Endodermal cell (in vitro differentiated cells): ENCODE measurements around the gene EFNA5. TPM values are rescaled to one million over a fixed set of nuclear protein-coding genes. Genes with fewer than 3 reads are reported as not detected.

ENCODE experiments used
- DNase-seq: peaks from one replicate; pipeline ENCODE4 v3.0.0-alpha.2; 2017
- H3K27ac ChIP-seq: 2 replicates; pipeline ENCODE4 v1.5.1; 2013; ENCODE audit warnings: mild to moderate bottlenecking, low read depth, low read length, moderate library complexity
- H3K27me3 ChIP-seq: 2 replicates; pipeline ENCODE4 v1.6.1; 2013; ENCODE audit warnings: mild to moderate bottlenecking, low read length, moderate library complexity; ENCODE audit not compliant: insufficient read depth, control insufficient read depth, poor library complexity, severe bottlenecking
- H3K36me3 ChIP-seq: 2 replicates; pipeline ENCODE4 v1.7.0; 2013; ENCODE audit warnings: mild to moderate bottlenecking, low read length, moderate library complexity; ENCODE audit not compliant: control insufficient read depth, insufficient read depth
- H3K4me1 ChIP-seq: one replicate; pipeline ENCODE4 v1.7.0; 2013; ENCODE audit warnings: low read length; ENCODE audit not compliant: control insufficient read depth, insufficient read depth
- H3K4me3 ChIP-seq: 2 replicates; pipeline ENCODE4 v1.5.1; 2013; ENCODE audit warnings: mild to moderate bottlenecking, low read length, moderate library complexity
- H3K9ac ChIP-seq: 2 replicates; pipeline ENCODE4 v1.6.1; 2013; ENCODE audit warnings: mild to moderate bottlenecking, low read length, moderate library complexity; ENCODE audit not compliant: poor library complexity, severe bottlenecking; ENCODE audit errors: extremely low read depth
- H3K9me3 ChIP-seq: 2 replicates; pipeline ENCODE4 v1.6.1; 2013; ENCODE audit warnings: mild to moderate bottlenecking, low read length, moderate library complexity; ENCODE audit not compliant: control insufficient read depth
- H3K27ac Mint-ChIP-seq: 2 replicates; pipeline ENCODE4 v1.8.0; 2020; ENCODE audit warnings: mixed read lengths
- H3K27me3 Mint-ChIP-seq: 2 replicates; pipeline ENCODE4 v1.8.0; 2021; ENCODE audit warnings: mild to moderate bottlenecking, mixed read lengths; ENCODE audit not compliant: insufficient read depth
- H3K36me3 Mint-ChIP-seq: 2 replicates; pipeline ENCODE4 v1.8.0; 2020; ENCODE audit warnings: low read depth, mixed read lengths
- H3K4me1 Mint-ChIP-seq: 2 replicates; pipeline ENCODE4 v1.8.0; 2020; ENCODE audit warnings: mixed read lengths
- H3K4me3 Mint-ChIP-seq: 2 replicates; pipeline ENCODE4 v1.8.0; 2020; ENCODE audit warnings: mild to moderate bottlenecking, moderate library complexity, mixed read lengths
- H3K9me3 Mint-ChIP-seq: 2 replicates; pipeline ENCODE4 v1.8.0; 2020; ENCODE audit warnings: mild to moderate bottlenecking, mixed read lengths
- CTCF ChIP-seq: fragments of 200-600 bp; sonication (generic); conservative IDR thresholded peaks from 2 replicates; pipeline ENCODE4 v1.5.0; 2021; ENCODE audit warnings: antibody characterized with exemption, mild to moderate bottlenecking
- WGBS, 2 experiments: methylation state at CpG; one replicate each; pipeline versions ENCODE4 v1.1.5 to v1.1.7; 2013; ENCODE audit warnings: missing lambda C conversion rate in 2 of 2, mixed read lengths in 1 of 2; ENCODE audit not compliant: insufficient coverage in 1 of 2, insufficient read length in 1 of 2; 5-methylcytosine and 5-hydroxymethylcytosine counted together
- total RNA-seq, 2 donors: library from RNA; stranded (reverse); fragmentation: NEBNext Ultra II Directional in 1 of 2; extraction: Animal tissue kit (Norgen Biotek cat#: 25700) in 1 of 2; gene quantifications; 2 replicates in 1 of 2; 3 replicates in 1 of 2; pipeline ENCODE4 v1.2.1, GENCODE V29; 2021

The EFNA5 gene
- total RNA-seq, 2 donors from 2014 or later = 53.3 to 63.1 TPM

- 60 to 80% methylated on average over 1 to 5 of the region's 5 CpGs for WGBS, 2 experiments
- Mint-ChIP-seq H3K27ac (no peak overlapping the region), H3K9me3 (no peaks in the 10 kb centered on the region), H3K4me3 (no peak overlapping the region), H3K4me1 (peaks cover 33% of the 10 kb centered on the region), H3K27me3 (no peaks in the 10 kb centered on the region), H3K36me3 (peaks cover 14% of the 10 kb centered on the region)
- Histone ChIP-seq H3K27me3 (no peaks in the 10 kb centered on the region), H3K4me1 (peaks cover 4% of the 10 kb centered on the region), H3K36me3 (peaks cover 16% of the 10 kb centered on the region), H3K4me3 (no peak overlapping the region), H3K9me3 (no peaks in the 10 kb centered on the region), H3K27ac (no peak overlapping the region), H3K9ac (no peak overlapping the region)
- DNase-seq = no peak
- TF ChIP-seq CTCF = no peak
Measured at GRCh38 chr5:107395632-107396350, 274.9 kb downstream of the EFNA5 start.

- WGBS, 2 experiments = 89 to 97% methylated on average over 2 of the region's 2 CpGs
- Histone ChIP-seq H3K9ac (no peak overlapping the region), H3K27me3 (no peaks in the 10 kb centered on the region), H3K36me3 (peaks cover 16% of the 10 kb centered on the region), H3K4me1 (peaks cover 13% of the 10 kb centered on the region), H3K27ac (no peak overlapping the region), H3K9me3 (no peaks in the 10 kb centered on the region), H3K4me3 (no peak overlapping the region)
- peaks cover 41% of the 10 kb centered on the region for H3K4me1 Mint-ChIP-seq
- DNase-seq = no peak
- no peak overlapping the region for H3K4me3 Mint-ChIP-seq
- no peak for TF ChIP-seq CTCF
- H3K27me3 Mint-ChIP-seq = no peaks in the 10 kb centered on the region
- H3K36me3 Mint-ChIP-seq = peaks cover 12% of the 10 kb centered on the region
- peak overlapping the region; percentile 24 for H3K27ac Mint-ChIP-seq
- H3K9me3 Mint-ChIP-seq = no peaks in the 10 kb centered on the region
Measured at GRCh38 chr5:107393851-107394250, 276.9 kb downstream of the EFNA5 start.

GRCh38 chr5:107391787-107392186 is 278.9 kb downstream of the EFNA5 start:
- Mint-ChIP-seq H3K4me1 (peaks cover 48% of the 10 kb centered on the region), H3K9me3 (no peaks in the 10 kb centered on the region), H3K27ac (no peak overlapping the region), H3K4me3 (no peak overlapping the region), H3K27me3 (no peaks in the 10 kb centered on the region), H3K36me3 (peaks cover 11% of the 10 kb centered on the region)
- no peak for DNase-seq
- no peak for TF ChIP-seq CTCF
- Histone ChIP-seq H3K36me3 (peaks cover 25% of the 10 kb centered on the region), H3K27ac (no peak overlapping the region), H3K9ac (no peak overlapping the region), H3K4me1 (peaks cover 9% of the 10 kb centered on the region), H3K9me3 (no peaks in the 10 kb centered on the region), H3K4me3 (no peak overlapping the region), H3K27me3 (no peaks in the 10 kb centered on the region)
- WGBS, 2 experiments = 95 to 100% methylated on average over 3 to 5 of the region's 5 CpGs
